GM19025 (cell line): ENCODE measurements around the gene GNG4.
"Not testable (repeated sequence)": the region's sequence is repeated elsewhere in the genome, so short reads cannot be mapped to it uniquely, and the experiment has no call there.

Source experiments
- ATAC-seq: cut with Tn5 transposase; IDR thresholded peaks from one replicate; pipeline ENCODE4 v1.9.1; 2021; ENCODE audit warnings: mild to moderate bottlenecking, low read depth, moderate library complexity; ENCODE audit not compliant: unreplicated experiment

The GNG4 gene

DNA sequence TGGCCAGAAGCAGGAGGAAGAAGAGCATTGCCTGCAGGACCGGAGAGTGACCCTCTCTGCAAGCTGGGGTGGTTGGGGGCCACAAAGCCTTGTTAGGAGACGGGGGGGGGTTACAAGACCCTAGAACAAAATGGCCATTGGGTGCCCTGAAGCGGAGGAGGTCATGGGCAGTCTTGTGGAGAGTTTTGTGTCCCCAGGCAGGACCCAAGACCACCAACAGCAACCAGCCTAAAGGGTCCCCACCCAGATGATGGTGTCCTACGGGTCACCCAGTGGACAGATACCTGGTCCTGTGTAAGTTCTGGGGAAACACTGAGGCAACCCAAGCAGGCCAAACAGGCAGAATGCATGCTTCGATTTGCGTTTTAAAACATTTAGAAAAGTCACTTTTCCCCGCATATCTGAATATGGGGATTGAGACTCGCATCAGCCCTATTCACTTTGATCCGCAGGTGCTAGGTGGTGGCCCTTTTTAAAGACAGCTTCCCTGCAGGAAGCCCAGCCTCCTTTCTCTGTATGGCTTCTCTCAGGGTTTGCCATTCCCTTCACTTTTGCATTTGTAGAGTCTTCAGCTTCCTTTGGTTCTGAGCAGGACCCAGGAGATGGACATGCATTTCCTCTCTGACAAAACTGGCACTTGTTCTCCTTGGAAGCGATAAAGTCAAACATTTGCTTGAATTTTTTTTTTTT, 21.1 kb downstream of the GNG4 start:
- no peak for ATAC-seq

- ATAC-seq = no peak
Measured at GRCh38 chr1:235625831-235626230, 23.8 kb downstream of the GNG4 start.

DNA sequence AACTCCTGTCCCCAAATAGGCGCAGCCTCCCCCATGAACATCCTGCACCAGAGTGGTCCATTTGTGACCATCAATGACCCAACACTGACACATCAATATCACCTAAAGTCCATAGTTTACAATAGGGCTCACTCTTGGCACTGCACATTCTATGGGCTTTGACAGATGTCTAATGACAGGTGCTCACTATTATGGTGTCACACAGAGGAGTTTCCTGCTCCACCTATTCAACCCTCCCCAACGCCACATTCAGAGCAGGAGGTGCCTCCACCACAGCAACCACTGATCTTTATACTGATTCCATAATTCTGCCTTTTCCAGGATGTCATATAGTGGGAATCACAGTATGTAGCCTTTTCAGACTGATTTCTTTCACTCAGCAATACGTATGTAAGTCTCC, 24.2 kb downstream of the GNG4 start:
- ATAC-seq = no peak

DNA sequence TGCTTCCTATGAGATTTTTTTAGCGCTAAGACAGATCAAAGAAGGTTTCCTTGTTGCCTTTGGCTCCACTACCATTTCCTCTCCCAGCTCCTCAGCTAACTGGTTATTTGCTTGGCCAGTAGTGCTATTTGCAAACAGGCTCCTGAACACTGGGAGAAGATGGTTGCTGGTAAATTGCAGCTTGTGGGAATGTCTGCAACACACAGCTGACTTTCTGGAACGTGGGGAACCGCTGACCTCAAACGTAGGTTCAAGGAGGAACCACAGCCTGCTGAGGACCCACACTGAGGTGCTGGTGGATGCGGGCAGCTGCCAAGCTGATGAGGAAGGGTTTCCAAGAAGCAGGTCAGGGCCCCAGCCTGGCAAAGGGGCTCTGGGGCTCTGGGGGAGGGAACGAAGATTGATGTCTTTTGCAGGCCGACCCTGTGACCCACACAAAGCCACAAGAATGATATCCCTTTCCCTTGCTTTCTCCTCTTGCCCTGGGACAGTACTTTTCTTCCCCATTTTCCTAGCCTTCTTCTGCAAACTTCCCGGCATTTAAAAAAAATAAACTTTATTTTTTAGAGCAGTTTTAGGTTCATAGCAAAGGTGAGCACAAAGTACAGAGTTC, 24.8 kb downstream of the GNG4 start:
- ATAC-seq = no peak

GRCh38 chr1:235622936-235623779, 26.4 kb downstream of the GNG4 start:
- ATAC-seq = no peak

- ATAC-seq = not testable (repeated sequence)
Measured at GRCh38 chr1:235619149-235619548, 30.4 kb downstream of the GNG4 start.

DNA sequence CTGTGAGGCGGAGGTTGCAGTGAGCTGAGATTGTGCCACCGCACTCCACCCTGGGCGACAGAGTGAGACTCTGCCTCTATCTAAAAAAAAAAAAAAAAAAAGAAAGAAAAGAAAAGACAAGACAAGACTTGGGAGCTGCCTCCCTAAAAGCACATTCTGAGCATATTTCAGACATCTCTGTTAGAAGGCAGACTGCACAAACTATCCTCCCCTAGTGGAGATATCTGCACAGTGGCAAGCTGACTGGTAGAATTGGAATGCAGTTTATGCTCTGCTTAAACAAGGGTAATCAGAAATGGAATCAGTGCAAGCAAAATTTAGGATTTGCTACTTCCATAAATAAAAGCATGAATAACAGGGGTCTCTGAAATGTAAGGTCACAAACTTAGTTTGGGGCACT, 31.8 kb downstream of the GNG4 start:
- no peak for ATAC-seq

- no peak for ATAC-seq
Measured at GRCh38 chr1:235617140-235617539, 32.4 kb downstream of the GNG4 start.

DNA sequence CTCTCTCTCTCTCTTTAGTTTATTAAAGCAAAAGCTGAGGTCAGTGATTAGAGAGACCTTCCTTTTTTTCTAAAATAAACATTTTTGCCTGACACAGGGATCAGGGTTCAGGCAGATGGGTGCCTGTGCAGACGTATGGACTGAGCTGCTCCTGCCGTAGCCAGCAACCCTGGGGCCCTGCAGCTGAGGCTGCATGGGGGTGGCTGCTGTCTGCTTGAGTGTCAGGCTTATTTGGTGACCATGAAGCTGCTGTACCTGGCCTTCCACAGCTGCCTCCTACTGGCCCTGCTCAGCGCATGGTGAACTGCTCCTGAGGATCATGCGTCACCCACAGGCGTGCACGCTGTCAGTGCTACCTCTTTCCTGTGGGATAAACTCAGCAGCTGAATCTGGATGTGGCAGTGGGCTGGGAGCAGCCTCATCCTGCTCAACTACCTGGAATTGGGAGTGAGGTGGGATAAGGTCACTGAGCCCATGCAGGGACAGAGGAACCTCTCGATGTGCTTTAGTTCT, 35.1 kb downstream of the GNG4 start:
- ATAC-seq = no peak

DNA sequence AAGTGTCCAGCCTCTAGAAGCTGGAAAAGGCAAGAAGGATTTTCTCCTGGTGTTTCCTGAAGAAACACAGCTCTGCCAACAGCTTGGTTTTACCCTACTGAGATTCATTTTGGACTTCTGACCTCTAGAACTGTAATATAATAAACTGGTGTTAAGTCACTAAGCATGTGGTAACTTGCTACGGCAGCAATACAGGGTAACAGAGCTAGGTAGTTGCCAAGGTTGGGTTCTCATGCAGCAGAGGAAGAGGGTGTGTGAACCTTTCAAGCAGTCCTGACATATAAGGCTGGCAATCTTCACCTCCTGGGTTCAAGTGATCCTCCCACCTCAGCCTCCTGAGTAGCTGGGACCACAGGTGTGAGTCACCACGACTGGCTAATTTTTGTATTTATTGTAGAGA, 36.0 kb downstream of the GNG4 start:
- no peak for ATAC-seq

DNA sequence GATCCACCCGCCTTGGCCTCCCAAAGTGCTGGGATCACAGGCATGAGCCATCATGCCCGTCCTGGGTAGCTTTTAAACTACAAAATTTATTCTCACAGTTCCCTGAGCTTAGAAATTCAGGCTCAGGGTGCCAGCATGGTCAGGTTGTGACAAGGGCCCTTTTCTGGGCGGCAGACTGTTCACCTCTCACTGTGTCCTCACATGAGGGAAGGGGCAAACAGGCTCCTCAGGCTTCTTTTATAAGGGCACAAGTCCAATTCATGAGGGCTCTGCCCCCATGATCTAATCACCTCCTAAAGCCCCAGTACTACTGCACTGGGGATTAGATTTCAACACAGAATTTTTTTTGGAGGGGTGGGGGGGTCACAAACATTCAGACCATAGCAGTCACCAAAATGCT, 36.8 kb downstream of the GNG4 start:
- ATAC-seq = no peak

GRCh38 chr1:235610157-235610556, 39.4 kb downstream of the GNG4 start:
- ATAC-seq = no peak

GRCh38 chr1:235608278-235608677, 41.3 kb downstream of the GNG4 start:
- no peak for ATAC-seq

DNA sequence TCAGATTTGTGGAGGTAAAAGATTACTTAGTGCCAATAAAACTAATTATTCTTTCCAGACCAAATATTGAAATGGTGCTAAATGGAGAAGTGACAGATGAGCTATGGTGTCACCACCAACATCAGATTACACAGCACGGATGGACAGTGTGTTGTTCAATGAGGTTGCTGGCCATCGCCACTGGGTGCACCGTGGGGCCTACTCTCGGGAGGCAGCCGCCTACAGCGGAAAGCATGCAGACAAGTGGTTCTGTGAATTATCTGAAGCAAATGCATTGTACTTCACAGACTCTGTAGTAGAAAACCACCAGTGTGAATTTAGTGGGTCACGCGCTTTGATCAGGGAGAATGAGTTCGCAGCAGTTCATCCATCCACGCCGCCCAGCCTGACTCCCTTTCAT, 42.3 kb downstream of the GNG4 start:
- no peak for ATAC-seq

DNA sequence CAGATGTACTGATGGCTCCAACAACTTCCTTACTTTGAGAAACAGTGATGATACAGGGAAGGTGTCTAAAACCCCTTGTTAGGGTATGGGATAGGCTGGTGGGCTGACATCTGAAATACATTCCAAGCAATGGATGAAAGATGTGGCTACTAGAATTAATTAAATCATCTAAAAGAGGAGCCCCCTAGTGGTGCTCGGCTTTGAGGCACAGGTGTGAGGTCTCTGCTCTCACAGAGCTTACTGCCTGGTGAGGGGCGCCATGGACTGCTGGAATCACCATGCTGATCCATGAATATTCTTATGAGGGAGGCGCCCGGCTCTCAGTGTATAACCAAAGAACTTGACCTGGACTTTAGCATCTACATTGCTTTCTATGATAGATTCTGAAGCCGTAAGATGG, 48.5 kb downstream of the GNG4 start:
- no peak for ATAC-seq

DNA sequence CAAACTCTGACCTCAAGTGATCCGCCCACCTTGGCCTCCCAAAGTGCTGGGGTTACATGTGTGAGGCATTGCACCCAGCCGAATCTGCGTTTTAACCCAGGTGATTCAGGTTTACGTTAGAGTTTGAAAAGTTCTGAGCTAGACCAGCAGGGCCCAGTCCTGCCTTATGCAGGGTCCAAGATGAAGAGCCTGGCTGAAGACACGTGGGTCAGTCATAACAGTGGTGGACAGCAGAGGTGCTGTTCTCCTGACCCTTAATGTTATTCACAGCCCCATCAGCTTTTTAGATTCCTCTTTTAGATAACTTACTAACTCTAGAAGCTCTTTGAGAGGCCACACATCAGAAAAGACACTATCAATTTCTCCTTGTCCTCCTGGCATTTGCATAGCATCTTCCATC, 50.0 kb downstream of the GNG4 start:
- ATAC-seq = no peak

- no peak for ATAC-seq
Measured at GRCh38 chr1:235597867-235598553, 51.6 kb downstream of the GNG4 start.

GRCh38 chr1:235595079-235595478, 54.5 kb downstream of the GNG4 start:
- no peak for ATAC-seq

GRCh38 chr1:235594281-235594895, 55.2 kb downstream of the GNG4 start:
- not testable (repeated sequence) for ATAC-seq

DNA sequence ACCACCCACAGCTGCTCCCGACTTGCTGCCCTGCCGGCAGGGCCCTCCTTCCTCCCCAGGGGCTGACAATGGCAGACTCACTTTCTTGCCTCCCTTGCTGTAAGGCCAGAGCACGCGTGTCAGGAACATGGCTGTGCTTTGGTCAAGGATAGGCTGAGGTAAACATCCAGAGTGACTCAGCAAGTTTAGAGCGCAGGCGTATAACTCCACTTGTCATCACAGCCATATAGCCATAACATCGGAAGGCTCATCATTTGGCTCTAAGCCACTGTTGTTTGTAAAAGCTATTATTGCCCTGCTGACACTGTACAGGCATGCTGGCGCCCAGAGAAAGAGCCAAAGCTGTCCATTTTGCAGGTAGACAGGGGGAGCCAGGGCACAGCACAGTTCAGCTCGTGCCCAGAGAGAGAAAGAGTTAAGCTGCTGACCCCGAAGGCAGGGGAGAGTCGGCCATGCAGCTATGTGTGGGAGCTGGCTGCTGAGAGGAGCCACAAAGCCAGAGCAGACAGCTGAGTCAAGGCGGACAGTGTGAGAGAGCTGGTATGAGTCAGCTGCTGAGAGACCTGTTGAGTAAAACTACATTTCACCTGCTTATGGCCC, 60.6 kb downstream of the GNG4 start:
- no peak for ATAC-seq
